AG08395 (cell line): Measurements from ENCODE around the gene TRAP1.
"Not testable (repeated sequence)": the region's sequence is repeated elsewhere in the genome, so short reads cannot be mapped to it uniquely, and the experiment has no call there.

Experiments used
- DNase-seq: peaks from one replicate; pipeline ENCODE4 v3.0.0; 2012; ENCODE audit warnings: mixed read lengths, low spot score

TRAP1 gene

GRCh38 chr16:3610698-3611145 lies 106.6 kb downstream of the TRAP1 start:
- DNase-seq, result peak; percentile 25

DNA sequence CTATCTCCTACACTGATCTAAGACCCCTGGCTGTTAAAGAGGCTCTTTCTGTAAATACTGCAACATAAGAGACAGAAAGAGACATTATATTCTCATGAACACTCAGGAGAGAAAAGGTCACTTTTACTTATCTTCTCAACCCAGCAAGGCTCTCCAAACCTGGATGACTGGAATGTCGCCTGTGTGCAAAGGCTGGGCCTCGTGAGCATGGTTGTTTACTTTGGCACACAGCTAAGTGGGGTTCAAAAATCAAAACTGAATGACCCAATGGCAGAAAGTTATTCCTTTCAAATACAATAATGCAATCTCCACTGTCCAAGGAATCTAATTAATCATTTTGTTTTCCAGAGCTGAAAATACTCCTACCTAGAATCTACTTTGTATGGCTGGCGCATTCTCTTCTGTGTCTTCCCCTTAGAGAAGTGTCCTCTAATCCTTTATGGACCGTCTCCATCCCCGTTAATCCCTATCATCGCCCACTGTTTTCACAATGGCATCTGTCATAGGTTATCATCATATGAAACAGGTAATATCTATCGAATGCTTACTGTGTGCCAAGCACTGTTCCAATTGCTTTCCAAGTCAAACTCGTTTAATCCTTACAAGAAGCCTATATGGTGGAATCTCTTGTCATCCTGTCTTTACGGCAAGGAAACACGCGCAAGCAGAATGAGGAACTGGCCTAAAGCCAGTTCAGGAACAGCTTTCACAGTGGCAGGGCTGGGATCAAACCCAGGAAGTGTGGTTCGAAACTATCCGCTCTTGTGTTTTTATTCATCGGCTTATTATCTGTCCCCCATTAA lies 107.2 kb downstream of the TRAP1 start:
- no peak for DNase-seq

DNA sequence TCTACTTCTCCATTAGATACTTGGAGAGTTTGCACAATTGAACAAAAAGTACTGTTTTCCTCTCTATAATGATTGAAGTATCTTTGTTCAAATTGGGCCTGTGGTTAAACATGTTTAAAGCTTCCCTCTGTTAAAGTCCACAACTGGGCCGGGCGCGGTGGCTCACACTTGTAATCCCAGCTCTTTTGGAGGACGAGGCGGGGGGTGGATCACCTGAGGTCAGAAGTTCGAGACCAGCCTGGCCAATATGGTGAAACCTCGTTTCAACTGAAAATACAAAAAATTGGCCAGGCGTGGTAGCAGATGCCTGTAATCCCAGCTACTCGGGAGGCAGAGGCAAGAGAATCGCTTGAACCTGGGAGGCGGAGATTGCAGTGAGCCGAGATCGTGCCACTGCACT lies 108.3 kb downstream of the TRAP1 start:
- DNase-seq, result not testable (repeated sequence)

DNA sequence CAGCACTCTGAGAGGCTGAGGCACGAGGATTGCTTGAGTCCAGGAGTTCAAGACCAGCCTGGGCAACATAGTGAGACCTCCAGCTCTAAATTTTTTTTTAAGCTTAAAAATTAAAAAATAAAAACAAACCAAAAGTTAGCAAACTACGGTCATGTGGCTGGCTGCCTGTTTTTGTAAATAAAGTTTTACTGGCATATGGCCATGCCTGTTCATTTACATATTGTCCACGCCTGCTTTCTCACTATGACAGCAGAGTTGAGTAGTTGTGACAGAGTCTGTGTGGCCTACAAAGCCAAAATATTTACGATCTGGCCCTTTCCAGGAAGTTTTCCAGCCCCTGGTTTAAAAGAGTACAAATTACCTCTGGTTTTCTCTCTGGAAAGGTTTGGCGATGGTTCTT lies 109.3 kb downstream of the TRAP1 start:
- no peak for DNase-seq
